NCI-H524 treated with DMSO at 0.1 percent for 48 hours (cell line): ENCODE results near the gene TPO.
"Not testable (repeated sequence)": the region's sequence is repeated elsewhere in the genome, so short reads cannot be mapped to it uniquely, and the experiment has no call there.

ENCODE experiments used
- DNase-seq: peaks from one replicate; lab custom pipeline; 2025; lab: John Stamatoyannopoulos, UW

TPO gene

DNA sequence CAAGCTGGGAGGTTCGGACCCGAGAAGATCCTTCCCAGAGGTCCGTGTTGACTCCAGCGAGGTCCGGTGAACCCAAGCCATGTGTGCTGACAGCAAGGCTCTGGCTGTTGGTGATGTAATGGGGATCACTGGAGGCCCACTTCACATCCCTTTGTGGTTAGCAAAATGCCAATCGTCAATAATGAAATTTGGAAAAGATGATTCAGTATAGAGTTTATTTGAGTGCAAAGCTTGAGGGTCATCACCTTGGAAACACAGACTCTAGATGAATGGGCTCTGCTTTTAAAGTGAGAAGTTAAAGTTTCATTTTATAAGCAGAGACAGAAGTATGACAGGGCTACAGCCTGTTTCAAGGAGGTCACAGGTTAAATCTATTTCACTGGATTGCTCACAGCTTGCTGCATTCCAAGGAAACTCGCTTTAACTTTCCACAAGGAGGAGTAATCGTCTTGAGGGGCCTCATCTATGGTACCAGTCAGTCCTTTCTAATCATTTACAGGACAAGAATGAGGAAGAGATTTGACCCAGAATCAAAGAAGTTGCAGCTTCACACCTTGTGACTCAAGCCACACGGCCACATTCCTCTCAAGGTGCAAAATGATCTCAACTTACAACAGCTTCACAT is 140.5 kb downstream of the TPO start:
- no peak for DNase-seq

DNA sequence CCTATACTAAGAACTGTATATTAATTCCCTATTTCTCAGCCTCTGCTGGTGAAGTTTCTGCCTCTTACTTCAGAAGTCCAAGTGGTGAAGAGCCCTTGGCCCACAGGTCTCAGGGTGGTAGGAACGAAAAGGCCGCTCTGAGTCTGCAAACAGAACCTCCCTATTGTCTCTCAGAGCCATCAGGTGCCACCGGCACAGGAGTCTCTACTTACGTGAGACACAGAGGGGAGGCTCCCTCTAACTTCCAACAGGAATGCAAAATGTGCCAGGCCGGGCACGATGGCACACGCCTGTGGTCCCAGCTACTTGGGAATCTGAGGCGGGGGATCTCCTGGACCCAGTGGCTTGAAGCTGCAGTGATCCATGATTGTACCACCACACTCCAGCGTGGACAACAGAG is 143.0 kb downstream of the TPO start:
- DNase-seq, result no peak

- no peak for DNase-seq
Measured at GRCh38 chr2:1556776-1557466, 143.7 kb downstream of the TPO start.

- no peak for DNase-seq
Measured at GRCh38 chr2:1557467-1557820, 144.2 kb downstream of the TPO start.

- DNase-seq, result no peak
Measured at GRCh38 chr2:1559589-1560175, 146.4 kb downstream of the TPO start.

GRCh38 chr2:1561259-1561658 is 148.0 kb downstream of the TPO start:
- no peak for DNase-seq

GRCh38 chr2:1561811-1562421 is 148.7 kb downstream of the TPO start:
- DNase-seq, result no peak

- no peak for DNase-seq
Measured at GRCh38 chr2:1563084-1563857, 150.0 kb downstream of the TPO start.

GRCh38 chr2:1563943-1564891 is 151.0 kb downstream of the TPO start:
- DNase-seq, result no peak

GRCh38 chr2:1567556-1568344 is 154.5 kb downstream of the TPO start:
- no peak for DNase-seq

- DNase-seq, result not testable (repeated sequence)
Measured at GRCh38 chr2:1568345-1568668, 155.0 kb downstream of the TPO start.

GRCh38 chr2:1569879-1570450 is 156.7 kb downstream of the TPO start:
- DNase-seq, result no peak

DNA sequence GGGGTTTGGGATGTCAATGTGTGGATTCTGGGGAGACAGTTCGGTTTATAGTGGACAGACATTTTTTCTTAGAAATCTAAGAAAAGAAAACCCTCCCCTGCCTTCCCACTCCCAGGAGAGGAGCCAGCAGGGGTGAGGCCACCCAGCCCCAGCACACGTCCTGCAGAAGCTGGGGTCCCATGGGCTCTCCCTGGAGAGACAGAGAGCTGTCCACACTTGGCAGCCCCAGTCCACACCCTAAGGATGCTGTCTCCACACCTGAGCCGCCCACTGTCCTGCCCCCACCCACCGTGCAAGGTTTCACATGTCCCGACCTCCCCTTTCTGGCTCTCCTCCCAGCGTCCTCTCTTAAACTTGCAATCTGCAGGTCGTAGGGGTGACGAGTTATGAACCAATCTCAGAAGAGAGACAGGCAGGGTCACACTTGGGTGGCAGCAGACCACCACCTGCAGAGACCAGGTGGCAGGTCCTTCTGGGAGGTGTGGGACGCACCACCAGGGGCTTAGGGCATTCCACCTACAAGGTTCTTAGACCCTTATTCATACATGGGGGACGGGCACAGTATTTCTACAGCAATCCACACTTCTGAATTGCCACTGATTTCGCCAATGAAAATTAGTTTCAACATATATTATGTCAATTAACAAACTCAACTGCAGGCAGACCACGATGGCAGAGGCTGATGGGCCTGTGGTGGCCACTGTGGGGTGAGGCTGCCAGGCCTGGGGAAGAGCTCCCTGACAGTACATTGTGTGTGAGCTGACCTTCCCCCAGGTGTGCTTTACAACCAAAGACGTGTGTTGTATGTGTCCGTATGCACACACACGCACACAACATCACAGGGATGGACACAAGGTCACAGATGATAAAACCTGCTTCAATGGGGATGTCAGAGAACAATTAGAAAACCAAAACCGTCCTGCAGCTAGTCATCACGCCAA is 158.5 kb downstream of the TPO start:
- DNase-seq, result no peak

- DNase-seq, result no peak
Measured at GRCh38 chr2:1572638-1573037, 159.4 kb downstream of the TPO start.

DNA sequence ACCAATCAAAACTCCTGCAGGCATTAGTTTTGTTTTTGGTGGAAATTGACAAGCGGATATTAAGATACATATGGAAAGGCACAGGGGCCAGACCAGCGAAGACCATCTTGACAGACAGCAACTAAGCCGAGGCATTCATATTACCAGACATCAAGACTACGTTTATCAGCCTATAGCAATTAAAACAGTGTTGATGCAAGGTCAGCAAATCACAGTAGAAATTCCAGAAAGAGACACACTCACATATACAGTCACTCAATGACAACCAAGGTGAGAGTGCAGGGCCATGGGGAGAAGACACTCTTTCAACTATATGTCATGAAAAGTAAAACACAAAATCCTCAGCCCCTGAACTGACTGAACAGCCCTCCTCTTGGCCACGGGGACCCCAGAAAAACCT is 164.6 kb downstream of the TPO start:
- no peak for DNase-seq

GRCh38 chr2:1581257-1581964 is 168.1 kb downstream of the TPO start:
- not testable (repeated sequence) for DNase-seq

DNA sequence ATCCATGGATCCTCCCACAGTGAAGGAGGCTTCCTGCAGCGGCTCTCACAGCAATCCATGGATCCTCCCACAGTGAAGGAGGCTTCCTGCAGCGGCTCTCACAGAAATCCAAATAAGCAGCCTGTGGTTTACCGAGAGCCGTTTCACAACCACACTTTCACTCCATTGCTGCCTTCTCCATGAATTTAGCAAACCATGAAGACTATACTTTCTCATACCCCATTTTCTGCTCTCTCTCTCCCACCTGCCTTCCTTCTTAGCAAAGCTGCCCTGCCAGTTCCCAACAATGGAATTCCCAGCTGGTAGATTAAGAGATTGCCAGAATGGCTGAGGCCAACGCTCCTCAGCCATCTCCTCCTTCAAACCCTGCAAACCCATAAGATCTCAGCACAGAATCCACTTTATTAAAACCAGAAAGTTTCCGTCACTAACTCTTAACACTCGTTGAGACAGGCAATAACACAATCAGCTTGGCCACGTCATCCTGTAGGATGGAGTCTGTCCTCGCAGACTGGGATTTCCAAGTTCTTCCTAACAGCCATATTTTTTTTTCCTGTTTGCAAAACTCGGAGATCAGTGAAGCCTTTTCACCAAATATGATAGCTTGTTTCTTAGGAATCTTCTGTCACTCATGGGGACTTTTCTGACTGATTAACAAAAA is 168.8 kb downstream of the TPO start:
- no peak for DNase-seq

- no peak for DNase-seq
Measured at GRCh38 chr2:1582891-1583341, 169.7 kb downstream of the TPO start.
